Measurements from ENCODE around the gene INTS11.
A peak's percentile ranks its signal among the peaks of the same experiment; 100 is the strongest.

The INTS11 gene

DNA sequence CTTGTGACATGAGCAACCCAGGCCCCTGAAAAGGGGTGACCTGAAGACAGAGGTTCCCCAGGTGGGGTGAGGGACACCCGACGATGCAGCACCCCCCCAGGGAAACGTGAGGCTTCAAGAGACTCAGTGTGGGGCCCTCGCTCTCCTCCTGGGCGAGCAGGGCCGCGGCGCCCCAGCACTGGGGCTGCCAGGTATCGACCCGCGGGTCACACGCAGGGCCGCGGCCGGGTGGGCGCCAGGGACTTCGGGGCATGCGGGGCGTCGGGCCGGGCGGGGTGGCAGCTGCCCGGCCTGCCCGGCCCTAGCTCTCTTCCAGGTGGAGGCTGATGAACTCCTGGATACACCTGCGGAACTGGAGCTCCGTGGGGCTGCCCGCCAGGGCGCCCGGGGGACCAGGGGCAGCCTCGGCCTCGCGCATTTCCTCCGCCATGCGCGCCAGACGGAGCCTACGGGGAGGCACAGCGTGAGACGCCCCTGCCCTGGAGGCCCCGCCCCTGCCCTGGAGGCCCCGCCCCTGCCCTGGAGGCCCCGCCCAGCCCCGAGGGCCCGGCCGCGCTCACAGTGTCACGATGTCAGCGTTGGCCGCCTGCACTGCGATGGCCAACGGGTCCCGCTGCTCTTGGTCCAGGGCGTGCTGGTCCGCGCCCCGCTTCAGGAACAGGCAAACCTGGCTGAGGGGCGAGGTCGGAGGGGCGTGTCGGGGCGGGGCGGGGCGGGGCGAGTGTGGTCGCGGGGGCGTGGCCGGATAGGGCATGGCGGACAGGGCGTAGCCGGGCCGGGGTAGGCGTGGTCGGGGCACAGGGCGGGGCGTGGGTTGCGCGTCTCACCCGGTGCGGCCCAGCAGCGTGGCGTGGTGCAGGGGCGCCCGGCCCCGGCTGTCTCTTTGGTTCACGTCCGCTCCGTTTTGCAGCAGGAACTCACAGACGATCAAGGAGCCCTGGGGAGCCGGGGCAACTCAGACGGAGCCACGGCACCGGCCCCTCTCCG, 30.9 kb downstream of the INTS11 start:
- Histone ChIP-seq H3K14ac (ENCODE audit: low read length) (no peak overlapping the region), H3K18ac (ENCODE audit: low read length) (no peak overlapping the region), H3K4me3 (ENCODE audit: low read depth, low read length) (no peak overlapping the region), H4K91ac (ENCODE audit: low read depth, low read length) (no peak overlapping the region), H4K8ac (ENCODE audit: low read depth, low read length) (no peak overlapping the region), H3K36me3 (ENCODE audit: control insufficient read depth in 1 of 2, insufficient read depth in 2 of 2, low read length in 2 of 2) (peaks cover 35 to 42% of the 10 kb centered on the region in 2 experiments), H3K9ac (ENCODE audit: low read length) (no peak overlapping the region), H2AFZ (ENCODE audit: insufficient read depth, low read length, poor library complexity) (no peak overlapping the region), H4K12ac (ENCODE audit: low read depth, low read length) (no peak overlapping the region), H3K79me2 (ENCODE audit: control insufficient read depth, insufficient read depth, low read length, poor library complexity) (no peaks in the 10 kb centered on the region), H3K4me2 (ENCODE audit: low read length) (no peak overlapping the region), H3K27me3 (ENCODE audit: insufficient read depth, low read length) (no peaks in the 10 kb centered on the region), H2AK5ac (ENCODE audit: low read length) (no peak overlapping the region), H2BK120ac (ENCODE audit: insufficient read depth, low read length, poor library complexity) (no peak overlapping the region), H3K9me3 (ENCODE audit: insufficient read depth, low read depth, low read length) (peaks cover 6% of the 10 kb centered on the region), H3K27ac (ENCODE audit: low read depth, low read length) (no peak overlapping the region), H3K23ac (ENCODE audit: low read length) (no peak overlapping the region), H2BK12ac (ENCODE audit: low read length) (no peak overlapping the region), H3K4ac (ENCODE audit: low read depth, low read length) (no peak overlapping the region), H3K79me1 (ENCODE audit: low read length) (no peaks in the 10 kb centered on the region), H2BK5ac (ENCODE audit: low read depth, low read length, poor library complexity) (no peak overlapping the region), H3K4me1 (ENCODE audit: control insufficient read depth in 1 of 2, insufficient read depth in 2 of 2, low read length in 2 of 2) (no peaks in the 10 kb centered on the region)
- peak in 1 of 2 donors; percentile 42 for DNase-seq
- no CpG with 5 or more reads among the region's 94 CpGs for WGBS (ENCODE audit: extremely low coverage, insufficient coverage, insufficient read length)

DNA sequence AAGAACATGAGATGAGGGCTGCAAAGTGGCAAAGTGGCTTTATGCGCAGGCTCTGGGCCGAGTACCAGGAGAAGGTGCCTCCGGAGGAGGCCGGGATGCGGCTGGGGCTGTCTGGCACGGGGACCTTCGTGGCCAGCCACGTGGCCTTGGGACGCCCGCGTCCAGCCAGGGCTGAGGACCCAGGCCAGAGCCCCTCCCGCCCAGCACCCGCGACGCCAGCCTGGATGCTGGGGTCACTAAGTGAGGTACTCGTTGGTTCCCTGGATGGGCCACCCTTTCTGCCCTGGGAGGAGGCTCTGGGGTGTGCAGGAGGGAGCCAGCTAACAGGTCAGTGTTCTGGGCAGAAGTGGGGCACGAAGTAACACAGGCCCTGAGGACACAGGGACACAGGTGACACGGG, 31.6 kb downstream of the INTS11 start:
- Histone ChIP-seq H3K79me2 (ENCODE audit: control insufficient read depth, insufficient read depth, low read length, poor library complexity) (no peaks in the 10 kb centered on the region), H2AFZ (ENCODE audit: insufficient read depth, low read length, poor library complexity) (no peak overlapping the region), H3K4me3 (ENCODE audit: low read depth, low read length) (no peak overlapping the region), H2BK12ac (ENCODE audit: low read length) (no peak overlapping the region), H4K8ac (ENCODE audit: low read depth, low read length) (no peak overlapping the region), H3K27me3 (ENCODE audit: insufficient read depth, low read length) (no peaks in the 10 kb centered on the region), H2BK120ac (ENCODE audit: insufficient read depth, low read length, poor library complexity) (no peak overlapping the region), H2AK5ac (ENCODE audit: low read length) (no peak overlapping the region), H3K9ac (ENCODE audit: low read length) (no peak overlapping the region), H3K9me3 (ENCODE audit: insufficient read depth, low read depth, low read length) (peaks cover 8% of the 10 kb centered on the region), H3K4me2 (ENCODE audit: low read length) (no peak overlapping the region), H3K14ac (ENCODE audit: low read length) (no peak overlapping the region), H2BK5ac (ENCODE audit: low read depth, low read length, poor library complexity) (no peak overlapping the region), H3K18ac (ENCODE audit: low read length) (no peak overlapping the region), H3K27ac (ENCODE audit: low read depth, low read length) (no peak overlapping the region), H4K91ac (ENCODE audit: low read depth, low read length) (no peak overlapping the region), H3K4ac (ENCODE audit: low read depth, low read length) (no peak overlapping the region), H3K4me1 (ENCODE audit: control insufficient read depth in 1 of 2, insufficient read depth in 2 of 2, low read length in 2 of 2) (no peaks in the 10 kb centered on the region), H4K12ac (ENCODE audit: low read depth, low read length) (no peak overlapping the region), H3K79me1 (ENCODE audit: low read length) (no peaks in the 10 kb centered on the region), H3K36me3 (ENCODE audit: control insufficient read depth in 1 of 2, insufficient read depth in 2 of 2, low read length in 2 of 2) (peaks cover 32 to 39% of the 10 kb centered on the region in 2 experiments), H3K23ac (ENCODE audit: low read length) (no peak overlapping the region)
- DNase-seq = no peak
- no CpG with 5 or more reads among the region's 18 CpGs for WGBS (ENCODE audit: extremely low coverage, insufficient coverage, insufficient read length)

DNA sequence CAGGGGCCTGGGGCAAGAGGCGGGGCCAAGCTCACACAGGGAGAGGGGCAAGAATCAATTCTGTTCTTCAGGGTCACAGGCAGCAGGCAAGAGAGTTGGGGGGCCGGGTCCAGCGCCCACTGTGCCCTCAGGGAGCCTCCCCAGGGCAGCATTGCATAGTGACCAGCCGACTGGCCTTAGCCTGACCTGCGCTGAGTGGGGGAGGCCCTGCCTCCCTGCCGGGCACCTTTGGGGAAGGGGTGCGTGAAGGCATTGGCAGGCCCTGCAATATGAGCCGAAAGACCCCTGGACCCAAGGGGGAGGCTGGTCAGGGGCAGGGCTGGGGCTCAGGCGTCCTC, 32.0 kb downstream of the INTS11 start:
- H4K91ac ChIP-seq (ENCODE audit: low read depth, low read length) = no peak overlapping the region
- no peak overlapping the region for H2BK12ac ChIP-seq (ENCODE audit: low read length)
- no peak overlapping the region for H2BK5ac ChIP-seq (ENCODE audit: low read depth, low read length, poor library complexity)
- no peak overlapping the region for H3K18ac ChIP-seq (ENCODE audit: low read length)
- no peak overlapping the region for H3K4me2 ChIP-seq (ENCODE audit: low read length)
- no peak overlapping the region for H4K8ac ChIP-seq (ENCODE audit: low read depth, low read length)
- H4K12ac ChIP-seq (ENCODE audit: low read depth, low read length) = no peak overlapping the region
- H3K79me1 ChIP-seq (ENCODE audit: low read length) = no peaks in the 10 kb centered on the region
- H2BK120ac ChIP-seq (ENCODE audit: insufficient read depth, low read length, poor library complexity) = no peak overlapping the region
- no peaks in the 10 kb centered on the region for H3K4me1 ChIP-seq (ENCODE audit: control insufficient read depth in 1 of 2, insufficient read depth in 2 of 2, low read length in 2 of 2)
- H3K14ac ChIP-seq (ENCODE audit: low read length) = no peak overlapping the region
- H3K9ac ChIP-seq (ENCODE audit: low read length) = no peak overlapping the region
- WGBS (ENCODE audit: extremely low coverage, insufficient coverage, insufficient read length) = no CpG with 5 or more reads among the region's 9 CpGs
- peaks cover 28 to 35% of the 10 kb centered on the region in 2 experiments for H3K36me3 ChIP-seq (ENCODE audit: control insufficient read depth in 1 of 2, insufficient read depth in 2 of 2, low read length in 2 of 2)
- H3K4me3 ChIP-seq (ENCODE audit: low read depth, low read length) = no peak overlapping the region
- H3K9me3 ChIP-seq (ENCODE audit: insufficient read depth, low read depth, low read length) = peaks cover 5% of the 10 kb centered on the region
- no peak overlapping the region for H3K27ac ChIP-seq (ENCODE audit: low read depth, low read length)
- no peak overlapping the region for H2AFZ ChIP-seq (ENCODE audit: insufficient read depth, low read length, poor library complexity)
- H3K27me3 ChIP-seq (ENCODE audit: insufficient read depth, low read length) = no peaks in the 10 kb centered on the region
- H3K23ac ChIP-seq (ENCODE audit: low read length) = no peak overlapping the region
- H3K79me2 ChIP-seq (ENCODE audit: control insufficient read depth, insufficient read depth, low read length, poor library complexity) = no peaks in the 10 kb centered on the region
- H2AK5ac ChIP-seq (ENCODE audit: low read length) = no peak overlapping the region
- DNase-seq = no peak
- no peak overlapping the region for H3K4ac ChIP-seq (ENCODE audit: low read depth, low read length)

DNA sequence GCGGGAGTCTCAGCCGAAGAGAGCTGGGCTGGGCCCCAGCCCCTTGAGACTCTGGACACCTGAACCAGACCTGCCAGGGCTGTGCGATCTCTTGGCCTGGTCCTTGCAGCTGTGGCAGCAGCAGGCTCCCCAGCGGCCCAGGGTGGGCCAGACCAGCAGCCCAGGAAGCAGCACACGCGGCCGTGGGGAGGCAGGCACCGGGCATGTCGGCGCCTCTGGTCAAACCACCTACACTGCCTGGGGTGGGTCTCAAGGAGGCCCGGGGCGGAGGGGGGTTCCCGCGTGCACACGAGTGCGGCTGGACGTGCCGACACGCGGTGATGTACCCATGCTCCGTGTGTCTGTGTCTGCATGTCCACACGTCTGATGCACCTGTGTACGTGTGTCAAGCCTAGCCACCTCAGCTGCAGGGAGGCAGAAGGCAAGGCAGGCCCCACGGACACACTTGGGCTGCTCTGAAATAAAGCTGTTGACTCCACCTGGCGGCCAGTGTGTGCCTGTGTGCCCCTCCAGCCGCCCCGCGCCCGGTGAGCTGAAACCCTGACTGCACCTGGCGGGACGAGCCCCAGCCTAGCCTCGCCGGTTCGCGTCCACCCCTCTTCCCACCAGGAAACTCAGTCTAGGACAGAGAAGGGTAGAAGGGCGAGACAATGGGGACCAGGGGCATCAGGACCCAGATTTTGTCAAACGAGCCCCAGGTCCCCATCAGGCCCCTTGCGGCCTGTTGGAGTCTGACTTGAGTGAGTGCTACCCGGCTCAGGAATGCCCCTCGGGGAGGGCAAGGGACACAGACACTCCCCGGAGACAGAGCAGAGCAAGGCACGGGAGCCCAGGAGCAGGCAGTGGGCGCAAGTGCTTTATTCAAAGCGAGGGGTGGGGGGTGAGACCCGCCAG, 32.7 kb downstream of the INTS11 start:
- H2BK5ac ChIP-seq (ENCODE audit: low read depth, low read length, poor library complexity) = no peak overlapping the region
- H3K79me2 ChIP-seq (ENCODE audit: control insufficient read depth, insufficient read depth, low read length, poor library complexity) = no peaks in the 10 kb centered on the region
- peaks cover 26 to 34% of the 10 kb centered on the region in 2 experiments for H3K36me3 ChIP-seq (ENCODE audit: control insufficient read depth in 1 of 2, insufficient read depth in 2 of 2, low read length in 2 of 2)
- H3K4me2 ChIP-seq (ENCODE audit: low read length) = no peak overlapping the region
- no peak overlapping the region for H4K91ac ChIP-seq (ENCODE audit: low read depth, low read length)
- H3K4me3 ChIP-seq (ENCODE audit: low read depth, low read length) = no peak overlapping the region
- H2BK12ac ChIP-seq (ENCODE audit: low read length) = no peak overlapping the region
- H3K9me3 ChIP-seq (ENCODE audit: insufficient read depth, low read depth, low read length) = peaks cover 4% of the 10 kb centered on the region
- no peak overlapping the region for H3K14ac ChIP-seq (ENCODE audit: low read length)
- H3K9ac ChIP-seq (ENCODE audit: low read length) = no peak overlapping the region
- no peak overlapping the region for H4K12ac ChIP-seq (ENCODE audit: low read depth, low read length)
- H3K4me1 ChIP-seq (ENCODE audit: control insufficient read depth in 1 of 2, insufficient read depth in 2 of 2, low read length in 2 of 2) = no peaks in the 10 kb centered on the region
- H3K79me1 ChIP-seq (ENCODE audit: low read length) = no peaks in the 10 kb centered on the region
- no peak overlapping the region for H3K4ac ChIP-seq (ENCODE audit: low read depth, low read length)
- WGBS (ENCODE audit: extremely low coverage, insufficient coverage, insufficient read length) = no CpG with 5 or more reads among the region's 45 CpGs
- H2AFZ ChIP-seq (ENCODE audit: insufficient read depth, low read length, poor library complexity) = no peak overlapping the region
- no peak overlapping the region for H2AK5ac ChIP-seq (ENCODE audit: low read length)
- no peak overlapping the region for H2BK120ac ChIP-seq (ENCODE audit: insufficient read depth, low read length, poor library complexity)
- no peaks in the 10 kb centered on the region for H3K27me3 ChIP-seq (ENCODE audit: insufficient read depth, low read length)
- no peak overlapping the region for H4K8ac ChIP-seq (ENCODE audit: low read depth, low read length)
- H3K18ac ChIP-seq (ENCODE audit: low read length) = no peak overlapping the region
- no peak overlapping the region for H3K27ac ChIP-seq (ENCODE audit: low read depth, low read length)
- no peak overlapping the region for H3K23ac ChIP-seq (ENCODE audit: low read length)
- peak; percentile 76 to 84 for DNase-seq
